ENCODE data around the gene PSG5. TPM values are rescaled to one million over a fixed set of nuclear protein-coding genes. Genes with fewer than 3 reads are reported as not detected.
"Not testable (repeated sequence)": the region's sequence is repeated elsewhere in the genome, so short reads cannot be mapped to it uniquely, and the experiment has no call there.

The PSG5 gene
- total RNA-seq, 2 experiments from 2014 or later: not detected

DNA sequence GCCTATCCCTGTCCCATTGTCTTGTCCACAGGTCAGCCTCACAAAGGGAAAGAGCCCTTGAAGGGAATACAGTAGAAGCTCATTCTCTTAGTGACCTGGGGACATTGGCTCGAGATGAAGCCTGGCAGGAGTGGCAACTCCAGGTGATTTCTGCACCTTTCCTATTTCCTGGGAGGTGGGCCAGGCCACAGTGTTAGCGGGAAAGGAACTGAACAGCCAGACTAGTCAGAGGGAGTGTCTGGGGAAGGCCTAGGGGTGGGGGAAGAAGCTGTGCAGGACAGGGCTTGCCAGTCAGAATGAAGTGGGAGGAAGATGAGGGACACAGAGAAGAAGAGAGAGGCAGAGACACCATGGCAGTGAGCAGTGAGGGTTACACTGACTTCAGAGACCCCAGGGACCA lies 15.6 kb upstream of the PSG5 start:
- DNase-seq; H3K4me3 Mint-ChIP-seq; H3K4me1 Mint-ChIP-seq; H3K36me3 Mint-ChIP-seq (ENCODE audit: low read depth); H3K27ac Mint-ChIP-seq; POLR2A ChIA-PET; CTCF ChIA-PET; H3K9me3 Mint-ChIP-seq; H3K27me3 Mint-ChIP-seq: not testable (repeated sequence)

DNA sequence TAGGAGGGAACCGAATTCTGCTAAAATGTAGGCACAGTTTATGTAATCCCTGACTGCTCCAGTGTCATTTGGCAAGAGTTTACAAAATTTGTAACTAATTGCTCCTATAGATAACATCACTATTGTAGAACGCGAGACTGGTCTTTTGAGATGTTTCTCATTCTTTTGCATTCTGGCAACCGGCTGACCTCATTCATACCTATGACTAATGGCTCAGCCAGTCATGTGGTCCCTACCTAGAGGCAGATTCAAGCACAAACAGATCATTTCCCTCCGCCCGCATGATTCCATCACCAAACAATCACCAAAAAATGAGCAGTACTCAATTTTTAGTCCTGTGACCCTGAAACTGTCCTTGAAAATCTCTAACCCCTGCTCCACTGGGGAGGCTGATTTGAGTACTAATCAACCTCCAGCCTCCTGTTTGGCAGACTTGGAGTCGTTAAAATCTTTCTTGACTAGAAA lies 15.0 kb upstream of the PSG5 start:
- H3K4me1 Mint-ChIP-seq; H3K27ac Mint-ChIP-seq; H3K36me3 Mint-ChIP-seq (ENCODE audit: low read depth); H3K27me3 Mint-ChIP-seq; DNase-seq; CTCF ChIA-PET; H3K9me3 Mint-ChIP-seq; POLR2A ChIA-PET; H3K4me3 Mint-ChIP-seq: not testable (repeated sequence)

DNA sequence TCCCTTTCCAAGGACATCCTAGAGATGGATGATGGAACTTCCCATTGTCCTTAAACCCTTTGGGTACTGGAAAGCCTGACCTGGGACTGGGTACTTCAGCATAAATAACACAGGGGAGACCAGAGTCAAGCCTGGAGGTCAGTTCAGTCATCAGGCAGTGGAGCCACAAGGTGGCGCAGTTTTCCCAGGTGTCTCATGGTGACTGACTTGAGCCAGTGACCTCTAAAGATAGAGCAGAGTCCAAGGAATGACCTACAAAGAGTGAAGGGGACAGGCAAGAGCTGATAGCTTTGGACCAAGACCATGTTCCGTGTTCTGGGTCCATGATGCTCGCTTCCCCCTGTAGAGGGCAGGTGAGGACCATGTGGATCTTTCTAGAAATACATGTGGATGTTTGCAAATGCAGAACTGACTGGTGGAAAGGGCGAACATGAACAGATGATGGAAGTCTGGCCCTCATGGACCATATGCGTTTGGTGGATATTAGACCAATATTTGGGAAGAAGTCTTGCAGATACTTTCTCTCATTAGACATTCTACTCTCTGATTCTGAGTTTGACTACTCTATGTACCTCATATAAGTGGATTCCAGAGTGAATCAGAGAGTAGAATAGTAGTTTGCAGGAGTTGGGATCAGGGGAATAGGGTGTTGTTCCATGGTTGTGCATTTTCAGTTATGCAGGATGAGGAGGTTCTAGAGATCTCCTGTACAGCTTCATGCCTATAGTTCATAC lies 12.5 kb upstream of the PSG5 start:
- H3K36me3 Mint-ChIP-seq (ENCODE audit: low read depth); H3K27ac Mint-ChIP-seq; POLR2A ChIA-PET; H3K27me3 Mint-ChIP-seq; DNase-seq; H3K9me3 Mint-ChIP-seq; CTCF ChIA-PET; H3K4me1 Mint-ChIP-seq; H3K4me3 Mint-ChIP-seq: not testable (repeated sequence)

DNA sequence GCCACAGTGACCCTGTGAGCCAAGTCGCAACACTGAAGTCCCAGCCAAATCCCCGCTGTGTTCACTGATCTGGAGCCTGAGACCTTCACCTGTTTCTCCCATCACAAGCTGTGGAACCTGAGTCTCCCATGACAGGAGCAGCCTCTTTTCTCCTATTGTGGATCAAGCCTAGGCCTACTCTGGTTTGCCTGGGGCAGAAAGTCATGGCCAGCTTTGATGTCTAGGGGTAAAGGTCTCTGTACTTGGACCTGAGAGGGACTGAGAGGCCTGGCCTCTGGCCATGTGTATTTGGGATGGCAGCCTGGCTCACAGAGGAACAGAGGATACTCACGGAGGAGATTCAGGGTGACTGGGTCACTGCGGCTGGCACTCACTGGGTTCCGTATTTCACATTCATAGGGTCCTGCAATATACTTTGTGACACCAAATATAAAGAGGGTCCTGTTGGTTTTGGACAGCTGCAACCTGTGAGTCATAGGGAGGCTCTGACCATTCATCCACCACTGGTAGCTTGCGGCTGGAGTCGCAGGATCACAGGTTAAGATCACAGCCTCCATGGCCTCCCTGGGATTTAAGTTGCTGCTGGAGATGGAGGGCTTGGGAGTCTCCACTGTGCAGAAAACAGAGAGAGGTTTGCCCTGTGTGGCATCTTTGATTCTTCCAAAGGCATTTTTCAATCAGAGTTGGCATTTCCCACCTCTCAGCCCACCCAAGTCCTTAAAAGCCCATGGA lies 11.5 kb upstream of the PSG5 start:
- H3K36me3 Mint-ChIP-seq (ENCODE audit: low read depth); H3K4me1 Mint-ChIP-seq; H3K9me3 Mint-ChIP-seq; DNase-seq; POLR2A ChIA-PET; CTCF ChIA-PET; H3K27ac Mint-ChIP-seq; H3K27me3 Mint-ChIP-seq; H3K4me3 Mint-ChIP-seq: not testable (repeated sequence)

DNA sequence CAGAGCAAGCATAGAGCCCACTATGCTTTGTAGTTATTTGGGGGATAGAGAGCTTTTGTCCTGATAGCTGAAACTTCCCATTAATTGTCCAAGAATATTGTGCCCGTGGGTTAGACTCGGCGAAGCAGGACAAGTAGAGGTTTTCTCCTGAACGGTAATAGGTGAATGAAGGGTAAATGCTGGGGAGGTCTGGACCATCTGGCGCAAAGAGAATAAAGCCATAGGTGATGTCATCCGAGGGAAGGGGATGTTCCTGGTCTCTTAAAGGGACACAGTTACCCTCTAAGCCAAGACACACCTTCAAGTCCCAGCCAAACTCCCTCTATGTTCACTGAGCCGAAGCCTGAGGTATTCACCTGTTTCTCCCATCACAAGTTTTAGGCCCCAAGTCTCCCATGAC lies 8.1 kb upstream of the PSG5 start:
- H3K9me3 Mint-ChIP-seq; POLR2A ChIA-PET; H3K27me3 Mint-ChIP-seq; H3K4me1 Mint-ChIP-seq; H3K4me3 Mint-ChIP-seq; H3K27ac Mint-ChIP-seq; DNase-seq; H3K36me3 Mint-ChIP-seq (ENCODE audit: low read depth): not testable (repeated sequence)
- CTCF ChIA-PET: interaction anchor here (0.6 kb wide), 1 partner anchor 316 kb away, joined by 4 read pairs; no protein-coding TSS in a partner anchor

DNA sequence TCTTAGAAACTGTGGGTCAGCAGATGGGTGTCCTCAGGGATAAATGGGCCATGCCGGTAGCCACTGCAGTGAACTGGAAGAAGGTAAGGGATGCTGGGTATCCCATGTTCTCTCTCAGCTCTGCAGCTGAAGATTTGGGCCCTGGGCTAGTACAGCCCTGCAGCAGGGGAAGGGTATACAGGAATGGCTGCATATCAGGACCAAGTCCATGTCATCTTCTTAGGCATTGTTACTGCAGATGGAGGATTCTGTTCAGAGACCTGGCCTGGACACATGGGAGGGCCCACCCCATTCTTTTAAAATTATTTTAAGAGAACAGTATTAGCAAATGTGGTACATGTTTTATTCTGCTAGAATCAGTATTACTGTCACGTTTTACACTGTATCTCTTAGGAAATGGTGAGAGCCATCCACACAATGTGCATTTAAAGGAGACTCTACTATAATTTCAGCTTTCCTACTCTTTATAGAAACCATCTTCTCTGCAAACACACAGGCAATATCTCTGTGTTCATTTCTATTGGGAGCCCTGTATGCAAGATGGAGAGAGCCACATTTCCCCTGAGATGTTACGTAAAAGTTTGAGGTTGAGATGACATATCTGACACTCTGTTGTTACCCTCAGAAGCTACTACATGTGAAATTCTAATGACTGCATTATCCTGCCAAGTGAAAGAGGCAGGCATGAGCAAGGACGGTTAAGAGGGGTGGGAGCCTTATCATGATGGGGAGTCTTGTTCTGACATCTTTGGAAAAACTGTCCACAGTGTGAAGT lies 6.2 kb upstream of the PSG5 start:
- H3K27me3 Mint-ChIP-seq; POLR2A ChIA-PET; H3K4me3 Mint-ChIP-seq; H3K9me3 Mint-ChIP-seq; H3K36me3 Mint-ChIP-seq (ENCODE audit: low read depth); H3K27ac Mint-ChIP-seq; DNase-seq; H3K4me1 Mint-ChIP-seq: not testable (repeated sequence)
- CTCF ChIA-PET: interaction anchor here (0.6 kb wide), 1 partner anchor 253 kb away, joined by 3 read pairs; no protein-coding TSS in a partner anchor

DNA sequence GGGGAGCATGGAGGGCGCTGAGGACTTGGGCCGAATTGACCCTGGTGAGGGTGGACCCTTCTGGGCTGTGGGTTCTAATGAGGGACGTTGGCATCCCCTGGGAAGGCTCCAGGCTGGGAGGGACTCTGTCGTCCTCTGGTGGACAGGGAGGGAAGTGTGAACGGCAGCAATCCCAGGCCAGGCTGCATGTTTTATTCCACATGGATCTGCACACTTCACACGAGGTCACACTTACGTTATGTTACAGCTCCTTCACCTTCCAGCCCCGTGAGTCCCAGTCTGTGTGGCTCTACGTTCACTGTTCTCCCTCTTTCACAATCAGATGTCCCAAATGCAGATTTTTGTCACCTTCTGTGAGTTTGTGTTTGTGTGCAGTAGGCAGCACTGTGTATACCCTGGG lies 1.8 kb upstream of the PSG5 start:
- H3K27me3 Mint-ChIP-seq; H3K4me1 Mint-ChIP-seq; H3K36me3 Mint-ChIP-seq (ENCODE audit: low read depth); H3K27ac Mint-ChIP-seq; CTCF ChIA-PET; H3K9me3 Mint-ChIP-seq; POLR2A ChIA-PET; H3K4me3 Mint-ChIP-seq; DNase-seq: not testable (repeated sequence)

DNA sequence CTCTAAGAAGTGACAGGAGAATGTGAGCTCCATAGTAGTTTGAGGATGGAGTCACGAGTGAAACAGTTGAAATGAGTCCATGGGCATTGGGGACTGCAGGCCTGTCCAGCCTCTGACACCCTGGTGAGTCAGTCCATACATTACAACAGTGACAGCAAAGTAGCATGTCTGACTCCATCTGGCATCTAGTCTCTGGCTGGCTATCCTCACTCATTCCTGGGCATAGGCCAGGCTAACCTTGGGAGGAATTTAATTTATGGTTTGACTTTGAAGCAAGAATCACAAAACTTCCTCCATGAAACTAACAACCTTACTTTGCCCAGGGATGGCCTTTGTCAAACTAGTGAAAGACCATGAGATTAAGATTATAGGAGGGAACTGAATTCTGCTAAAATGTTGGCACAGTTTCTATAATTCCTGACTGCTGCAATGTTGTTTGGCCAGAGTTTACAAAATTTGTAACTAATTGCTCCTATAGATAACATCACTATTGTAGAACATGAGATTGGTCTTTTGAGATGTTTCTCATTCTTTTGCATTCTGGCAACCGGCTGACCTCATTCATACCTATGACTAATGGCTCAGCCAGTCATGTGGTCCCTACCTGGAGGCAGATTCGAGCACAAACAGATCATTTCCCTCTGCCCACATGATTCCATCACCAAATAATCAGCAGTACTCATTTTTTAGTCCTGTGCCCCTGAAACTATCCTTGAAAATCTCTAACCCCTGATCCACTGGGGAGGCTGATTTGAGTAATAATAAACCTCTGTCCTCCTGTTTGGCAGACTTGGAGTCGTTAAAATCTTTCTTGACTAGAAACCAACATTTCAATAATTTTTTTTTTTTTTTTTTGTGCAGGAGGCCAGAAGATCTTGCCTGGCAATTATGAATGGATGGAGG lies 4.2 kb downstream of the PSG5 start:
- H3K36me3 Mint-ChIP-seq (ENCODE audit: low read depth); H3K9me3 Mint-ChIP-seq; H3K4me3 Mint-ChIP-seq; POLR2A ChIA-PET; DNase-seq; H3K27ac Mint-ChIP-seq; H3K27me3 Mint-ChIP-seq; H3K4me1 Mint-ChIP-seq; CTCF ChIA-PET: not testable (repeated sequence)

DNA sequence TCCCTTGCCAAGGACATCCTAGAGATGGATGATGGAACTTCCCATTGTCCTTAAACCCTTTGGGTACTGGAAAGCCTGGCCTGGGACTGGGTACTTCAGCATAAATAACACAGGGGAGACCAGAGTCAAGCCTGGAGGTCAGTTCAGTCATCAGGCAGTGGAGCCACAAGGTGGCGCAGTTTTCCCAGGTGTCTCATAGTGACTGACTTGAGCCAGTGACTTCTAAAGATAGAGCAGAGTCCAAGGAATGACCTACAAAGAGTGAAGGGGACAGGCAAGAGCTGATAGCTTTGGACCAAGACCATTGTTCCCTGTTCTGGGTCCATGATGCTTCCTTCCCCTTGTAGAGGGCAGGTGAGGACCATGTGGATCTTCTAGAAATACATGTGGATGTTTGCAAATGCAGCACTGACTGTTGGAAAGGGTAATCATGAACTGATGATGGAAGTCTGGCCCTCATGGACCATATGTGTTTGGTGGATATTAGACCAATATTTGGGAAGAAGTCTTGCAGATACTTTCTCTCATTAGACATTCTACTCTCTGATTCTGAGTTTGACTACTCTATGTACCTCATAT lies 6.7 kb downstream of the PSG5 start:
- H3K27ac Mint-ChIP-seq; POLR2A ChIA-PET; H3K9me3 Mint-ChIP-seq; H3K4me3 Mint-ChIP-seq; H3K27me3 Mint-ChIP-seq; H3K36me3 Mint-ChIP-seq (ENCODE audit: low read depth); H3K4me1 Mint-ChIP-seq; DNase-seq; CTCF ChIA-PET: not testable (repeated sequence)

DNA sequence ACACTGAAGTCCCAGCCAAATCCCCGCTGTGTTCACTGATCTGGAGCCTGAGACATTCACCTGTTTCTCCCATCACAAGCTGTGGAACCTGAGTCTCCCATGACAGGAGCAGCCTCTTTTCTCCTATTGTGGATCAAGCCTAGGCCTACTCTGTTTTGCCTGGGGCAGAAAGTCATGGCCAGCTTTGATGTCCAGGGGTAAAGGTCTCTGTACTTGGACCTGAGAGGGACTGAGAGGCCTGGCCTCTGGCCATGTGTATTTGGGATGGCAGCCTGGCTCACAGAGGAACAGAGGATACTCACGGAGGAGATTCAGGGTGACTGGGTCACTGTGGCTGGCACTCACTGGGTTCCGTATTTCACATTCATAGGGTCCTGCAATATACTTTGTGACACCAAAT lies 7.8 kb downstream of the PSG5 start:
- H3K27ac Mint-ChIP-seq; H3K4me3 Mint-ChIP-seq; CTCF ChIA-PET; H3K27me3 Mint-ChIP-seq; H3K9me3 Mint-ChIP-seq; H3K4me1 Mint-ChIP-seq; DNase-seq; POLR2A ChIA-PET; H3K36me3 Mint-ChIP-seq (ENCODE audit: low read depth): not testable (repeated sequence)

DNA sequence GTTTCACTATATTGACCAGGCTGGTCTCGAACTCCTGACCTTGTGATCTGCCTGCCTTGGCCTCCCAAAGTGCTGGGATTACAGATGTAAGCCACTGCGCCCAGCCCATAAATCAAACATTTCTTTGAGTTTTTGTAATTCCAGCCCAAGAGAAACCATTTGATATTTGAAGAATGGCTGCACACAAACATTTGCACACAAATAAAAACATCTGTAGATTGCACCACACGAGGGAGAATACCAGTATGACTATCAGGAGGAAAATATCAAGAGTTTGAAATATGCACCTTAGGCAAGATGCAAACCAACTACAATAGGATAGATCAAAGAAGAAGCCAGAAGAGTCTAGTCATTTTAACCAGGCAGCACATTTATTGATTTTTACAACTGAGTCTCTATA lies 20.4 kb downstream of the PSG5 start:
- POLR2A ChIA-PET; H3K27ac Mint-ChIP-seq; CTCF ChIA-PET; H3K4me1 Mint-ChIP-seq; H3K9me3 Mint-ChIP-seq; H3K36me3 Mint-ChIP-seq (ENCODE audit: low read depth); H3K27me3 Mint-ChIP-seq; DNase-seq; H3K4me3 Mint-ChIP-seq: not testable (repeated sequence)

DNA sequence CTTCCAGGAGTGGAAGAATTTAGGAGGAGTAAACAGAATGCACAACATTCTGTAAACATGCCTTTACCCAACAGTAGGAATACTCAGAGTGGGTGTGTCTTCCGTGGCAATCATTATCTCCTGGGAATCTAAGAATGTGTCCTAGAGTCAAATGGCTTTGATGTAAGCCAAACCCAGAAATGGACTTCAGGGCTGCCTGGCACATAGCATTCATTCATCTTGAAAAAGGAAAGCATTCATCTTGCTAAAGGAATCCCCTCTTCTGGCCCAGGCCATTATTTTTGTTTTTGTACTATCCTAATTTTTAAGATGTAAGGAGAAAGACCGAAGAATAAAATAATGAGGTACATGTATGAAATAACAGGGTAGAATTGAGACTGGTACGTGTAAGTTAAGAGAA lies 23.2 kb downstream of the PSG5 start:
- DNase-seq; H3K27ac Mint-ChIP-seq; H3K36me3 Mint-ChIP-seq (ENCODE audit: low read depth); H3K4me1 Mint-ChIP-seq; CTCF ChIA-PET; POLR2A ChIA-PET; H3K27me3 Mint-ChIP-seq; H3K9me3 Mint-ChIP-seq; H3K4me3 Mint-ChIP-seq: not testable (repeated sequence)

DNA sequence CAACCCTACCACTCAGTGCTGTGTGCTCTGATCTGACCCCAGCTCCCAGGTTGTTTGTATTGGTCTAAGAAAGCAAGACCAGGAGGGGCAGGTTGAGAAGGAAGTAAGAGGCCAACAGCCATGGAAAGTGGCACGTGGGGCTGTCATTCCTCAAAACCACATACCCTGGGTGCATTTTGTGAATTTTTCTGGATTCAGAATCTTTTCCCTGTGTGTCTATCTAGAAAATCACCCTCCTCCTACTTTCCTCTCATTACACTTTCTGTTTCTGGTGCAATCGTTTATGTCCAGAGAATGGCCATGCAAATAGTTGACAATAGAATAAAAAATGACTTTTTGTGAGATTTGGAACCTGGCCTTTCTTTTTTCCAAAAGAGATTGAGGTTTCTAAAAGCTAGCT lies 24.1 kb downstream of the PSG5 start:
- H3K27me3 Mint-ChIP-seq; H3K4me3 Mint-ChIP-seq; DNase-seq; H3K36me3 Mint-ChIP-seq (ENCODE audit: low read depth); H3K27ac Mint-ChIP-seq; H3K4me1 Mint-ChIP-seq; H3K9me3 Mint-ChIP-seq; POLR2A ChIA-PET; CTCF ChIA-PET: not testable (repeated sequence)

Measured in activated CD4-positive, alpha-beta memory T cell treated with anti-CD3 and anti-CD28 coated beads, Interleukin-2, amount 10 ng/mL, durations not matched to agents 7 days and 5 days (primary cell).